Stimulated activated naive B cell treated with anti-CD40 and anti-IgM and Interleukin-4, amounts not matched to agents 10 μg/mL and 1 μg/mL and 100 μg/mL, for 72 hours (primary cell): Measurements from ENCODE around the gene NADSYN1.
"Not testable (repeated sequence)": the region's sequence is repeated elsewhere in the genome, so short reads cannot be mapped to it uniquely, and the experiment has no call there.

Source experiments
- ATAC-seq, 2 donors: fragments of 150-1000 bp; cut with Tn5 transposase; replicated peaks; 2 replicates each; pipeline ENCODE4 v1.10.0; 2021; ENCODE audit warnings: moderate library complexity in 1 of 2
- DNase-seq: peaks from one replicate; pipeline ENCODE4 v3.0.0; 2021
- H3K27ac Mint-ChIP-seq: one replicate; pipeline ENCODE4 v1.8.0; 2022; ENCODE audit warnings: mild to moderate bottlenecking, mixed read lengths
- H3K27me3 Mint-ChIP-seq, 2 donors: one replicate each; pipeline ENCODE4 v1.8.0; 2022; ENCODE audit warnings: mixed read lengths in 2 of 2
- H3K36me3 Mint-ChIP-seq, 2 donors: one replicate each; pipeline ENCODE4 v1.8.0; 2022; ENCODE audit warnings: mixed read lengths in 2 of 2, mild to moderate bottlenecking in 1 of 2
- H3K4me1 Mint-ChIP-seq, 2 donors: one replicate each; pipeline ENCODE4 v1.8.0; 2022; ENCODE audit warnings: mixed read lengths in 2 of 2, mild to moderate bottlenecking in 1 of 2
- H3K4me3 Mint-ChIP-seq, 2 donors: one replicate each; pipeline ENCODE4 v1.8.0; 2022; ENCODE audit warnings: mild to moderate bottlenecking in 2 of 2, mixed read lengths in 2 of 2, moderate library complexity in 1 of 2
- H3K9me3 Mint-ChIP-seq, 2 donors: one replicate each; pipeline ENCODE4 v1.8.0; 2022; ENCODE audit warnings: mixed read lengths in 2 of 2, mild to moderate bottlenecking in 1 of 2

The NADSYN1 gene

GRCh38 chr11:71453037-71453917 is at the start of gene NADSYN1:
NADSYN1 (plus strand) TSS chr11:71453203; CDS start chr11:71453297, 94 bp downstream.
- H3K27ac Mint-ChIP-seq, result peak within 1 kb of the TSS; percentile 94
- ATAC-seq (peak; percentile 74 to 79), DNase-seq (peak; percentile 91)
- H3K4me3 Mint-ChIP-seq, result peak within 1 kb of the TSS; percentile 90 to 92
- no peaks in the 10 kb centered on the region for H3K27me3 Mint-ChIP-seq
- peaks cover 40 to 59% of the 10 kb centered on the region in 2 donors for H3K4me1 Mint-ChIP-seq
- peaks cover 24 to 42% of the 10 kb centered on the region in 2 donors for H3K36me3 Mint-ChIP-seq
- H3K9me3 Mint-ChIP-seq, result no peaks in the 10 kb centered on the region

- Mint-ChIP-seq H3K27me3 (peaks cover 18 to 25% of the 10 kb centered on the region in 2 donors), H3K27ac (no peak overlapping the region), H3K4me1 (peaks cover 8 to 23% of the 10 kb centered on the region in 2 donors), H3K36me3 (peaks cover 0 to 1% of the 10 kb centered on the region in 2 donors), H3K9me3 (peaks cover 6 to 9% of the 10 kb centered on the region in 2 donors), H3K4me3 (no peak overlapping the region)
- ATAC-seq (no peak), DNase-seq (no peak)
Observed at GRCh38 chr11:71404209-71404608, 48.8 kb upstream of the NADSYN1 start.

- peaks cover 16 to 26% of the 10 kb centered on the region in 2 donors for H3K27me3 Mint-ChIP-seq
- no peak overlapping the region for H3K4me3 Mint-ChIP-seq
- no peak for DNase-seq
- H3K27ac Mint-ChIP-seq, result no peak overlapping the region
- H3K36me3 Mint-ChIP-seq, result peaks cover 0 to 2% of the 10 kb centered on the region in 2 donors
- ATAC-seq, result no peak
- H3K9me3 Mint-ChIP-seq, result peaks cover 11 to 14% of the 10 kb centered on the region in 2 donors
- H3K4me1 Mint-ChIP-seq, result peaks cover 8 to 23% of the 10 kb centered on the region in 2 donors
Observed at GRCh38 chr11:71406681-71407080, 46.3 kb upstream of the NADSYN1 start.

- Mint-ChIP-seq H3K9me3 (peaks cover 11 to 12% of the 10 kb centered on the region in 2 donors), H3K27ac (no peak overlapping the region), H3K4me3 (no peak overlapping the region), H3K27me3 (peaks cover 10 to 20% of the 10 kb centered on the region in 2 donors), H3K36me3 (peaks cover 0 to 2% of the 10 kb centered on the region in 2 donors), H3K4me1 (peaks cover 8 to 23% of the 10 kb centered on the region in 2 donors)
- ATAC-seq (no peak), DNase-seq (no peak)
Observed at GRCh38 chr11:71407356-71407755, 45.6 kb upstream of the NADSYN1 start.

- DNase-seq (no peak), ATAC-seq (no peak)
- Mint-ChIP-seq H3K27ac (no peak overlapping the region), H3K4me1 (peaks cover 7 to 23% of the 10 kb centered on the region in 2 donors), H3K27me3 (peaks cover 5 to 16% of the 10 kb centered on the region in 2 donors), H3K36me3 (peaks cover 0 to 2% of the 10 kb centered on the region in 2 donors), H3K9me3 (peaks cover 9% of the 10 kb centered on the region in 2 donors), H3K4me3 (no peak overlapping the region)
Observed at GRCh38 chr11:71408826-71409225, 44.2 kb upstream of the NADSYN1 start.

GRCh38 chr11:71410363-71410966 is 42.5 kb upstream of the NADSYN1 start:
- Mint-ChIP-seq H3K9me3 (peaks cover 9 to 11% of the 10 kb centered on the region in 2 donors), H3K36me3 (peaks cover 0 to 2% of the 10 kb centered on the region in 2 donors), H3K4me1 (peaks cover 4 to 13% of the 10 kb centered on the region in 2 donors), H3K27ac (no peak overlapping the region), H3K27me3 (peaks cover 9 to 26% of the 10 kb centered on the region in 2 donors), H3K4me3 (no peak overlapping the region)
- ATAC-seq (no peak), DNase-seq (no peak)

- Mint-ChIP-seq H3K36me3 (peaks cover 0 to 2% of the 10 kb centered on the region in 2 donors), H3K4me1 (peaks cover 7 to 24% of the 10 kb centered on the region in 2 donors), H3K27me3 (peaks cover 9 to 26% of the 10 kb centered on the region in 2 donors), H3K9me3 (peaks cover 10 to 11% of the 10 kb centered on the region in 2 donors), H3K4me3 (no peak overlapping the region), H3K27ac (no peak overlapping the region)
- no peak for DNase-seq
- no peak for ATAC-seq
Observed at GRCh38 chr11:71414645-71415044, 38.4 kb upstream of the NADSYN1 start.

GRCh38 chr11:71418643-71419042 is 34.4 kb upstream of the NADSYN1 start:
- peak; percentile 97 to 99 for ATAC-seq
- Mint-ChIP-seq H3K4me1 (peaks cover 25 to 52% of the 10 kb centered on the region in 2 donors), H3K27ac (no peak overlapping the region), H3K36me3 (no peaks in the 10 kb centered on the region), H3K4me3 (no peak overlapping the region), H3K9me3 (peaks cover 5 to 6% of the 10 kb centered on the region in 2 donors), H3K27me3 (peaks cover 9 to 21% of the 10 kb centered on the region in 2 donors)
- peak; percentile 70 for DNase-seq

- DNase-seq (no peak), ATAC-seq (no peak)
- Mint-ChIP-seq H3K4me1 (peaks cover 31 to 62% of the 10 kb centered on the region in 2 donors), H3K4me3 (no peak overlapping the region), H3K27ac (no peak overlapping the region), H3K9me3 (peaks cover 0 to 1% of the 10 kb centered on the region in 2 donors), H3K36me3 (no peaks in the 10 kb centered on the region), H3K27me3 (peaks cover 0 to 6% of the 10 kb centered on the region in 2 donors)
Observed at GRCh38 chr11:71420455-71421241, 32.4 kb upstream of the NADSYN1 start.

- Mint-ChIP-seq H3K4me1 (peaks cover 38 to 71% of the 10 kb centered on the region in 2 donors), H3K27me3 (peaks cover 0 to 3% of the 10 kb centered on the region in 2 donors), H3K27ac (no peak overlapping the region), H3K36me3 (no peaks in the 10 kb centered on the region), H3K4me3 (no peak overlapping the region), H3K9me3 (peaks cover 0 to 1% of the 10 kb centered on the region in 2 donors)
- DNase-seq, result no peak
- ATAC-seq, result no peak
Observed at GRCh38 chr11:71421392-71421950, 31.5 kb upstream of the NADSYN1 start.

GRCh38 chr11:71422318-71422717 is 30.7 kb upstream of the NADSYN1 start:
- not testable (repeated sequence) for H3K4me3 Mint-ChIP-seq, H3K27me3 Mint-ChIP-seq, H3K36me3 Mint-ChIP-seq, H3K9me3 Mint-ChIP-seq, ATAC-seq, H3K27ac Mint-ChIP-seq, DNase-seq
- peaks cover 39 to 72% of the 10 kb centered on the region in 2 donors for H3K4me1 Mint-ChIP-seq

- ATAC-seq, result no peak
- no peak overlapping the region for H3K27ac Mint-ChIP-seq
- no peak overlapping the region for H3K4me3 Mint-ChIP-seq
- peaks cover 39 to 64% of the 10 kb centered on the region in 2 donors for H3K4me1 Mint-ChIP-seq
- no peak for DNase-seq
- no peaks in the 10 kb centered on the region for H3K36me3 Mint-ChIP-seq
- H3K27me3 Mint-ChIP-seq, result no peaks in the 10 kb centered on the region
- peaks cover 0 to 1% of the 10 kb centered on the region in 2 donors for H3K9me3 Mint-ChIP-seq
Observed at GRCh38 chr11:71423181-71423790, 29.7 kb upstream of the NADSYN1 start.

GRCh38 chr11:71425409-71425808 is 27.6 kb upstream of the NADSYN1 start:
- Mint-ChIP-seq H3K36me3 (no peaks in the 10 kb centered on the region), H3K27ac (no peak overlapping the region), H3K4me3 (no peak overlapping the region), H3K9me3 (peaks cover 0 to 1% of the 10 kb centered on the region in 2 donors), H3K27me3 (peaks cover 0 to 6% of the 10 kb centered on the region in 2 donors), H3K4me1 (peaks cover 25 to 42% of the 10 kb centered on the region in 2 donors)
- ATAC-seq (peak in 1 of 2 donors; percentile 20), DNase-seq (no peak)
